CD14-positive monocyte (primary cell): ENCODE data around the gene PRR16. TPM values are rescaled to one million over a fixed set of nuclear protein-coding genes. Genes with fewer than 3 reads are reported as not detected.

Experiments used
- DNase-seq, 3 donors: peaks; one replicate each; pipeline ENCODE4 v3.0.0-alpha.2; 2011 to 2022
- H2AFZ ChIP-seq: 2 replicates; pipeline ENCODE4 v1.6.0; 2012; ENCODE audit warnings: mild to moderate bottlenecking, low read depth, low read length, inconsistent platforms; ENCODE audit not compliant: insufficient read depth, poor library complexity, severe bottlenecking
- H3K27ac ChIP-seq, 2 donors: 1 replicate in 1 of 2; 2 replicates in 1 of 2; pipeline ENCODE4 v1.5.1; 2012 to 2013; ENCODE audit warnings: low read length in 2 of 2, control low read depth in 1 of 2, inconsistent platforms in 1 of 2, low read depth in 1 of 2, mild to moderate bottlenecking in 1 of 2
- H3K27me3 ChIP-seq, 2 donors: one replicate each; pipeline versions ENCODE4 v1.6.0 to v1.6.1; 2011 to 2013; ENCODE audit warnings: low read length in 2 of 2; ENCODE audit not compliant: control insufficient read depth in 2 of 2, insufficient read depth in 2 of 2
- H3K36me3 ChIP-seq, 2 donors: replicated peaks in 1 of 2; 1 replicate in 1 of 2; 2 replicates in 1 of 2; pipeline versions ENCODE4 v1.5.1 to v1.6.1; 2012 to 2013; ENCODE audit warnings: low read length in 2 of 2, control low read depth in 1 of 2, inconsistent platforms in 1 of 2, mild to moderate bottlenecking in 1 of 2; ENCODE audit not compliant: insufficient read depth in 2 of 2, control insufficient read depth in 1 of 2
- H3K4me1 ChIP-seq, 2 donors: 1 replicate in 1 of 2; 2 replicates in 1 of 2; pipeline versions ENCODE4 v1.5.1 to v1.6.1; 2012 to 2013; ENCODE audit warnings: low read length in 2 of 2, control low read depth in 1 of 2, inconsistent platforms in 1 of 2, mild to moderate bottlenecking in 1 of 2, moderate library complexity in 1 of 2; ENCODE audit not compliant: insufficient read depth in 2 of 2, control insufficient read depth in 1 of 2
- H3K4me2 ChIP-seq: replicated peaks from 2 replicates; pipeline ENCODE3; 2012; ENCODE audit warnings: low read length, moderate library complexity, mild to moderate bottlenecking; ENCODE audit not compliant: poor library complexity, severe bottlenecking; ENCODE audit errors: extremely low read depth
- H3K4me3 ChIP-seq, 3 experiments: fragments of 200-600 bp in 1 of 3; sonication (generic) in 1 of 3; replicated peaks in 1 of 3; 1 replicate in 2 of 3; 2 replicates in 1 of 3; pipeline ENCODE4 v1.5.1; 2011 to 2013; ENCODE audit warnings: low read length in 3 of 3, mild to moderate bottlenecking in 3 of 3, control low read depth in 2 of 3, low read depth in 2 of 3, inconsistent platforms in 1 of 3, moderate library complexity in 1 of 3
- H3K79me2 ChIP-seq: 2 replicates; pipeline ENCODE4 v1.6.0; 2012; ENCODE audit warnings: mild to moderate bottlenecking, control low read depth, inconsistent platforms, low read length, moderate library complexity; ENCODE audit not compliant: insufficient read depth
- H3K9ac ChIP-seq: 2 replicates; pipeline ENCODE4 v1.6.0; 2017; ENCODE audit warnings: low read length, mild to moderate bottlenecking; ENCODE audit not compliant: insufficient read depth, poor library complexity, severe bottlenecking
- H3K9me3 ChIP-seq, 2 donors: replicated peaks in 1 of 2; 1 replicate in 1 of 2; 2 replicates in 1 of 2; pipeline versions ENCODE4 v1.5.1 to v1.6.1; 2012 to 2013; ENCODE audit warnings: low read length in 2 of 2, control low read depth in 1 of 2; ENCODE audit not compliant: control insufficient read depth in 1 of 2, insufficient read depth in 1 of 2
- H4K20me1 ChIP-seq: 2 replicates; pipeline ENCODE4 v1.6.0; 2012; ENCODE audit warnings: mild to moderate bottlenecking, low read length, control low read depth, moderate library complexity; ENCODE audit not compliant: insufficient read depth
- H3K27ac Mint-ChIP-seq, 7 donors: one replicate each; pipeline ENCODE4 v1.8.0; 2020; ENCODE audit warnings: mild to moderate bottlenecking in 7 of 7, mixed read lengths in 7 of 7, moderate library complexity in 6 of 7, inconsistent platforms in 2 of 7
- H3K27me3 Mint-ChIP-seq, 3 donors: one replicate each; pipeline ENCODE4 v1.8.0; 2021 to 2022; ENCODE audit warnings: low read depth in 3 of 3, mild to moderate bottlenecking in 3 of 3, mixed read lengths in 3 of 3, moderate library complexity in 3 of 3, inconsistent platforms in 1 of 3
- H3K36me3 Mint-ChIP-seq, 2 donors: one replicate each; pipeline ENCODE4 v1.8.0; 2020; ENCODE audit warnings: mixed read lengths in 2 of 2, inconsistent platforms in 1 of 2, mild to moderate bottlenecking in 1 of 2
- H3K4me1 Mint-ChIP-seq: one replicate; pipeline ENCODE4 v1.8.0; 2020; ENCODE audit warnings: mild to moderate bottlenecking, mixed read lengths
- H3K4me3 Mint-ChIP-seq, 2 donors: one replicate each; pipeline ENCODE4 v1.8.0; 2020; ENCODE audit warnings: mild to moderate bottlenecking in 2 of 2, mixed read lengths in 2 of 2, moderate library complexity in 1 of 2
- H3K9me3 Mint-ChIP-seq, 7 donors: one replicate each; pipeline ENCODE4 v1.8.0; 2020 to 2022; ENCODE audit warnings: mixed read lengths in 7 of 7, mild to moderate bottlenecking in 6 of 7, moderate library complexity in 6 of 7, inconsistent platforms in 2 of 7
- CTCF ChIP-seq: fragments of 200-600 bp; IDR thresholded peaks from one replicate; pipeline ENCODE4 v1.8.0; 2022; ENCODE audit warnings: antibody characterized with exemption, mild to moderate bottlenecking
- WGBS: methylation state at CpG from one replicate; pipeline ENCODE4 v1.1.5; 2013; ENCODE audit warnings: missing lambda C conversion rate; ENCODE audit not compliant: insufficient coverage; 5-methylcytosine and 5-hydroxymethylcytosine counted together
- intact Hi-C, 2 donors: fragments of 100-400 bp; cut with micrococcal nuclease; formaldehyde crosslinking; loops; one replicate each; pipeline versions ENCODE4 v1.15.0 to v1.15.1; 2023
- polyA plus RNA-seq, 3 donors: library from polyadenylated mRNA; depleted of rRNA in 1 of 3; unstranded in 2 of 3; stranded (reverse) in 1 of 3; fragments of 300-500 nt in 2 of 3; fragments of >200 nt in 1 of 3; fragmentation: Illumina TruSeq in 2 of 3; gene quantifications; 1 replicate in 2 of 3; 2 replicates in 1 of 3; pipeline ENCODE4 v1.2.3, GENCODE V29; 2012 to 2021

The PRR16 gene
- polyA plus RNA-seq, 3 donors, result 0.14 to 0.74 (median 0.56) TPM

- Mint-ChIP-seq H3K27ac (no peak overlapping the region), H3K9me3 (peaks cover 0 to 3% (median 0%) of the 10 kb centered on the region in 7 donors), H3K4me1 (no peaks in the 10 kb centered on the region), H3K36me3 (no peaks in the 10 kb centered on the region), H3K27me3 (no peaks in the 10 kb centered on the region), H3K4me3 (no peak overlapping the region)
- H3K27me3 ChIP-seq, result no peaks in the 10 kb centered on the region
- no peaks in the 10 kb centered on the region for H3K9me3 ChIP-seq
- H3K4me2 ChIP-seq, result no peak overlapping the region
- H4K20me1 ChIP-seq, result no peaks in the 10 kb centered on the region
- H2AFZ ChIP-seq, result no peak overlapping the region
- H3K79me2 ChIP-seq, result no peaks in the 10 kb centered on the region
- no peak for DNase-seq
- no peak overlapping the region for H3K9ac ChIP-seq
- no CpG with 5 or more reads among the region's 2 CpGs for WGBS
- no peak for TF ChIP-seq CTCF
- H3K4me3 ChIP-seq, result no peak overlapping the region
- no peak overlapping the region for H3K27ac ChIP-seq
- intact Hi-C loops, result no loop called here
- H3K36me3 ChIP-seq, result no peaks in the 10 kb centered on the region
- H3K4me1 ChIP-seq, result no peaks in the 10 kb centered on the region
Observed at GRCh38 chr5:120550358-120550757, 86.3 kb downstream of the PRR16 start.

GRCh38 chr5:120552638-120553037, 88.5 kb downstream of the PRR16 start:
- Histone ChIP-seq H3K27me3 (no peaks in the 10 kb centered on the region), H3K36me3 (no peaks in the 10 kb centered on the region), H3K9ac (no peak overlapping the region), H4K20me1 (no peaks in the 10 kb centered on the region), H3K4me1 (no peaks in the 10 kb centered on the region), H3K27ac (no peak overlapping the region), H3K9me3 (no peaks in the 10 kb centered on the region), H2AFZ (no peak overlapping the region), H3K79me2 (no peaks in the 10 kb centered on the region), H3K4me3 (no peak overlapping the region), H3K4me2 (no peak overlapping the region)
- TF ChIP-seq CTCF, result no peak
- Mint-ChIP-seq H3K4me1 (no peaks in the 10 kb centered on the region), H3K27me3 (no peaks in the 10 kb centered on the region), H3K9me3 (peaks cover 0 to 3% (median 0%) of the 10 kb centered on the region in 7 donors), H3K36me3 (no peaks in the 10 kb centered on the region), H3K27ac (no peak overlapping the region), H3K4me3 (no peak overlapping the region)
- intact Hi-C loops, result no loop called here
- no CpG with 5 or more reads among the region's 3 CpGs for WGBS
- DNase-seq, result no peak
